Progenitor cell of endocrine pancreas (in vitro differentiated cells): ENCODE data around the gene RAB35. TPM values are rescaled to one million over a fixed set of nuclear protein-coding genes. Genes with fewer than 3 reads are reported as not detected.
A peak's percentile ranks its signal among the peaks of the same experiment; 100 is the strongest.

Experiments used
- DNase-seq: peaks from one replicate; pipeline ENCODE4 v3.0.0; 2021; ENCODE audit warnings: low spot score; ENCODE audit not compliant: unreplicated experiment
- H3K27ac Mint-ChIP-seq: 2 replicates; pipeline ENCODE4 v1.8.0; 2021; ENCODE audit warnings: mild to moderate bottlenecking, moderate library complexity, mixed read lengths
- H3K27me3 Mint-ChIP-seq: 2 replicates; pipeline ENCODE4 v1.8.0; 2021; ENCODE audit warnings: mixed read lengths
- H3K36me3 Mint-ChIP-seq: 2 replicates; pipeline ENCODE4 v1.8.0; 2022; ENCODE audit warnings: mixed read lengths; ENCODE audit not compliant: insufficient read depth
- H3K4me1 Mint-ChIP-seq: 2 replicates; pipeline ENCODE4 v1.8.0; 2021; ENCODE audit warnings: low read depth, mixed read lengths
- H3K4me3 Mint-ChIP-seq: 2 replicates; pipeline ENCODE4 v1.8.0; 2021; ENCODE audit warnings: low read depth, mild to moderate bottlenecking, moderate library complexity, mixed read lengths
- H3K9me3 Mint-ChIP-seq: 2 replicates; pipeline ENCODE4 v1.8.0; 2021; ENCODE audit warnings: low read depth, mixed read lengths
- CTCF ChIP-seq: fragments of 200-600 bp; sonication (generic); IDR thresholded peaks from one replicate; pipeline ENCODE4 v1.5.0; 2021; ENCODE audit warnings: antibody characterized with exemption, mild to moderate bottlenecking; ENCODE audit not compliant: unreplicated experiment
- total RNA-seq: library from RNA; stranded (reverse); gene quantifications from 2 replicates; pipeline ENCODE4 v1.2.1, GENCODE V29; 2021

Gene RAB35
- total RNA-seq, 1 donor from 2014 or later, result 36.7 TPM

GRCh38 chr12:120119271-120119973 lies 2.9 kb upstream of the RAB35 start:
- no peak overlapping the region for H3K4me3 Mint-ChIP-seq
- DNase-seq, result no peak
- no peaks in the 10 kb centered on the region for H3K9me3 Mint-ChIP-seq
- no peak overlapping the region for H3K27ac Mint-ChIP-seq
- peaks cover 25% of the 10 kb centered on the region for H3K4me1 Mint-ChIP-seq
- peaks cover 4% of the 10 kb centered on the region for H3K36me3 Mint-ChIP-seq
- no peak for TF ChIP-seq CTCF
- no peaks in the 10 kb centered on the region for H3K27me3 Mint-ChIP-seq

GRCh38 chr12:120118321-120119061 lies 1.9 kb upstream of the RAB35 start:
- H3K27ac Mint-ChIP-seq, result no peak overlapping the region
- H3K36me3 Mint-ChIP-seq, result peaks cover 4% of the 10 kb centered on the region
- H3K27me3 Mint-ChIP-seq, result no peaks in the 10 kb centered on the region
- TF ChIP-seq CTCF, result no peak
- no peaks in the 10 kb centered on the region for H3K9me3 Mint-ChIP-seq
- peak overlapping the region; percentile 79 for H3K4me3 Mint-ChIP-seq
- peaks cover 25% of the 10 kb centered on the region for H3K4me1 Mint-ChIP-seq
- no peak for DNase-seq

GRCh38 chr12:120117961-120118320 lies 1.4 kb upstream of the RAB35 start:
- DNase-seq, result no peak
- peak overlapping the region; percentile 79 for H3K4me3 Mint-ChIP-seq
- TF ChIP-seq CTCF, result no peak
- peaks cover 25% of the 10 kb centered on the region for H3K4me1 Mint-ChIP-seq
- no peaks in the 10 kb centered on the region for H3K9me3 Mint-ChIP-seq
- no peaks in the 10 kb centered on the region for H3K27me3 Mint-ChIP-seq
- peaks cover 7% of the 10 kb centered on the region for H3K36me3 Mint-ChIP-seq
- H3K27ac Mint-ChIP-seq, result no peak overlapping the region

- peak overlapping the region; percentile 79 for H3K4me3 Mint-ChIP-seq
- TF ChIP-seq CTCF, result no peak
Measured at GRCh38 chr12:120116792-120117651, 469 bp upstream of the RAB35 start.

More at GRCh38 chr12:120116792-120117651, 469 bp upstream of the RAB35 start:
- Mint-ChIP-seq H3K27ac (peak overlapping the region; percentile 89), H3K9me3 (no peaks in the 10 kb centered on the region), H3K36me3 (peaks cover 7% of the 10 kb centered on the region), H3K4me1 (peaks cover 25% of the 10 kb centered on the region), H3K27me3 (no peaks in the 10 kb centered on the region)
- DNase-seq, result peak; percentile 97
